ENCODE data around the gene FFAR2.
"Not testable (repeated sequence)": the region's sequence is repeated elsewhere in the genome, so short reads cannot be mapped to it uniquely, and the experiment has no call there.

The FFAR2 gene

DNA sequence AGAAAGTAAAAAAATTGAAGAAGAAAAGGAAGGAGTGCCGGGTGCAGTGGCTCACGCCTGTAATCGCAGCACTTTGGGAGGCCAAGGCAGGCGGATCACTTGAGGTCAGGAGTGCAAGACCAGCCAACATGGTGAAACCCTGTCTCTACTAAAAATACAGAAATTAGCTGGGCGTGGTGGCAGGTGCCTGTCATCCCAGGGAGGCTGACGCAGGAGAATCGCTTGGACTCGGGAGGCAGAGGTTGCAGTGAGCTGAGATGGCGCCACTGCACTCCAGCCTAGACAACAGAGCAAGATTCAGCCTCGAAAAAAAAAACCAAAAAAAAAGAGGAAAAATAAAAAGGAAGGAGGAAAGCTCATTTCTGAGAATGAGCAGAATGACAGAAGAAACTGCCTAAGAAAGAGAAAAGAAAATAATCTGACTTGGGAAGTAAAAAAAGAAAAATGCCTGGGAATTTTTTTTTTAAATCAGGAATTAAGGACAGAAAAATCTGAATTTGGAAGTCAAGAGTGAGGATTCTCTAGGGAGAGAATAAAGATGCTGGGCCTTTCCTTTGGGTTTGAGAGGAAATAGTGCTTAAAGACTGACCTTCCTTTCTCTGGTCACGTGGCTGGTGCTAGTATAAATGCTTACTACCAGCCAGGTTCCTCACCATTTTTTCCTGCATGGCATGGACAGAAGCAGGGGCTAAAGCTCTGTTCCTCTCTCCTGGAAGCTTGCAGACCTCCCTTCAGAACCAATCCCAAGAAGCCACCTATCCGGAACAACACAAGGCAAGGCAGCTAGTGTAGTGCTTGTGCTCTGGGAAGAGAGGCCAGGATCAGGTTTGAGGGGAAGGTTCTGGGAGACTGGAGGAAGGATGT is at the start of gene FFAR2:
Gene FFAR2, plus strand, starts transcription at position 652 of the 864 bp plus-strand sequence. CDS start 1,458 bp downstream, outside the sequence.
- no peak for TF ChIP-seq CTCF (IDR thresholded peaks at IDR 0.05; ENCODE audit: low read depth, low read length, missing control alignments)
- in situ Hi-C loops (cut with HindIII; ENCODE audit: low sequenced_read_pairs) = no loop called here
- DNase-seq (ENCODE audit: low read depth) = no peak
- H3K4me3 ChIP-seq (ENCODE audit: low read depth, low read length) = no peak within 1 kb of the TSS

GRCh38 chr19:35398570-35398969 is 49.5 kb upstream of the FFAR2 start:
- no peak for TF ChIP-seq CTCF (IDR thresholded peaks at IDR 0.05; ENCODE audit: low read depth, low read length, missing control alignments)
- no peak for DNase-seq (ENCODE audit: low read depth)
- in situ Hi-C loops (cut with HindIII; ENCODE audit: low sequenced_read_pairs) = no loop called here
- H3K4me3 ChIP-seq (ENCODE audit: low read depth, low read length) = no peak overlapping the region

GRCh38 chr19:35399231-35399630 is 48.8 kb upstream of the FFAR2 start:
- no peak for TF ChIP-seq CTCF (IDR thresholded peaks at IDR 0.05; ENCODE audit: low read depth, low read length, missing control alignments)
- in situ Hi-C loops (cut with HindIII; ENCODE audit: low sequenced_read_pairs) = no loop called here
- H3K4me3 ChIP-seq (ENCODE audit: low read depth, low read length) = no peak overlapping the region
- no peak for DNase-seq (ENCODE audit: low read depth)

- in situ Hi-C loops (cut with HindIII; ENCODE audit: low sequenced_read_pairs) = no loop called here
- H3K4me3 ChIP-seq (ENCODE audit: low read depth, low read length) = no peak overlapping the region
- no peak for DNase-seq (ENCODE audit: low read depth)
- no peak for TF ChIP-seq CTCF (IDR thresholded peaks at IDR 0.05; ENCODE audit: low read depth, low read length, missing control alignments)
These were observed 47.9 kb upstream of the FFAR2 start for GRCh38 chr19:35399948-35400772.

DNA sequence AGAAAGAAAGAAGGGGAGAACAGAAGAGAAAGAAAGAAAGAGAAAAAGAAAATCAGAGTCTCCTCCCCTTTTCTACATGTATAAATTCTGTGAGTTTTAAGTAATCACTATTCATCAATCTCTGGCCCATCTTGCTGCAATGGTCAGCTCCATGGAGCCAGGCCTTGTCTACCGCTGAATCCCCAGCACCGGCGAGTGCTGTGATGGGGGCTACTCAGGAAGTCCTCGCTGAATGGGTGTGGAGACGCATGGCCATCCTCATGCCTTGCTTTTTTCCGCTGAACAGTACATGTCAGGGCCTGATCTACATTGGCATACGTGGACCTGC is 47.3 kb upstream of the FFAR2 start:
- no peak for TF ChIP-seq CTCF (IDR thresholded peaks at IDR 0.05; ENCODE audit: low read depth, low read length, missing control alignments)
- DNase-seq (ENCODE audit: low read depth) = no peak
- no peak overlapping the region for H3K4me3 ChIP-seq (ENCODE audit: low read depth, low read length)
- in situ Hi-C loops (cut with HindIII; ENCODE audit: low sequenced_read_pairs) = no loop called here

DNA sequence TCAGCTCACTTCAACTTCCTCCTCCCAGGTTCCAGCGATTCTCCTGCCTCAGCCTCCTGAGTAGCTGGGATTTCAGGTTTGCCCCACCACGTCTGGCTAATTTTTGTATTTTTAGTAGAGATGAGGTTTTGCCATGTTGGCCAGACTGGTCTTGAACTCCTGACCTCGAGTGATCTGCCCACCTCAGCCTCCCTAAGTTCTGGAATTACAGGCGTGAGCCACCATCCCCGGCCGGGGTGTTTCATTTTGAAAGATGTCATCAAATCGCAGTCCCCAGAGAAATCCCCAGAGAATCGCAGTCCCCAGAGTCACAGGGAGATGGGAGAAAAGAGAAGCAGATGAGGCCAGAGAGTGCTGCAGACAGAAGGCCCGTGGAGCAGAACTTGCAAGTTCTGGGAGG is 46.6 kb upstream of the FFAR2 start:
- in situ Hi-C loops (cut with HindIII; ENCODE audit: low sequenced_read_pairs); H3K4me3 ChIP-seq (ENCODE audit: low read depth, low read length); DNase-seq (ENCODE audit: low read depth): not testable (repeated sequence)

All from astrocyte of the cerebellum (primary cell).